H1 (cell line): ENCODE results near the gene MGME1. TPM values are rescaled to one million over a fixed set of nuclear protein-coding genes. Genes with fewer than 3 reads are reported as not detected.

ENCODE experiments used
- RFX5 ChIP-seq: IDR thresholded peaks from 2 replicates; pipeline ENCODE4 v1.6.1; 2011; ENCODE audit warnings: low read depth, low read length, improper control_type of control experiment, borderline replicate concordance
- SP2 ChIP-seq: IDR thresholded peaks from 2 replicates; pipeline ENCODE4 v1.6.1; 2012; ENCODE audit warnings: mild to moderate bottlenecking, low read length, inconsistent platforms
- SUZ12 ChIP-seq: fragments of 200-600 bp; sonication (generic); IDR thresholded peaks from 2 replicates; pipeline ENCODE4 v1.6.1; 2012; ENCODE audit warnings: mild to moderate bottlenecking, inconsistent platforms, low read length, moderate library complexity, mixed read lengths
- TAF1 ChIP-seq: IDR thresholded peaks from 2 replicates; pipeline ENCODE4 v1.6.1; 2011; ENCODE audit warnings: mild to moderate bottlenecking, low read depth, low read length
- TEAD4 ChIP-seq: IDR thresholded peaks from 2 replicates; pipeline ENCODE4 v1.6.1; 2012; ENCODE audit warnings: low read depth, low read length, inconsistent platforms, mixed read lengths
- YY1 ChIP-seq: IDR thresholded peaks from 2 replicates; pipeline ENCODE4 v1.6.1; 2011; ENCODE audit warnings: low read depth, mild to moderate bottlenecking, low read length
- polyA plus RNA-seq, 7 experiments: library from polyadenylated mRNA; depleted of rRNA in 3 of 7; stranded (reverse) in 5 of 7; unstranded in 2 of 7; fragments of >200 nt in 5 of 7; fragments of 200-250 nt in 2 of 7; gene quantifications; 1 replicate in 5 of 7; 2 replicates in 1 of 7; 4 replicates in 1 of 7; pipeline versions ENCODE4 v1.2.1 to v1.2.3, GENCODE V29; 2011 to 2013; ENCODE audit warnings: missing spikeins in 2 of 7, mixed read lengths in 2 of 7
- total RNA-seq: library from RNA; stranded (reverse); fragmentation: NEBNext Ultra II Directional; extraction: Animal tissue kit (Norgen Biotek cat#: 25700); gene quantifications from 2 replicates; pipeline ENCODE4 v1.2.1, GENCODE V29; 2021

The MGME1 gene
- total and polyA plus RNA-seq, 2 of the 8 experiments (the other 6 are each of a cell fraction or from before 2014, with no cell fraction given), result 27.7 to 59.0 TPM

DNA sequence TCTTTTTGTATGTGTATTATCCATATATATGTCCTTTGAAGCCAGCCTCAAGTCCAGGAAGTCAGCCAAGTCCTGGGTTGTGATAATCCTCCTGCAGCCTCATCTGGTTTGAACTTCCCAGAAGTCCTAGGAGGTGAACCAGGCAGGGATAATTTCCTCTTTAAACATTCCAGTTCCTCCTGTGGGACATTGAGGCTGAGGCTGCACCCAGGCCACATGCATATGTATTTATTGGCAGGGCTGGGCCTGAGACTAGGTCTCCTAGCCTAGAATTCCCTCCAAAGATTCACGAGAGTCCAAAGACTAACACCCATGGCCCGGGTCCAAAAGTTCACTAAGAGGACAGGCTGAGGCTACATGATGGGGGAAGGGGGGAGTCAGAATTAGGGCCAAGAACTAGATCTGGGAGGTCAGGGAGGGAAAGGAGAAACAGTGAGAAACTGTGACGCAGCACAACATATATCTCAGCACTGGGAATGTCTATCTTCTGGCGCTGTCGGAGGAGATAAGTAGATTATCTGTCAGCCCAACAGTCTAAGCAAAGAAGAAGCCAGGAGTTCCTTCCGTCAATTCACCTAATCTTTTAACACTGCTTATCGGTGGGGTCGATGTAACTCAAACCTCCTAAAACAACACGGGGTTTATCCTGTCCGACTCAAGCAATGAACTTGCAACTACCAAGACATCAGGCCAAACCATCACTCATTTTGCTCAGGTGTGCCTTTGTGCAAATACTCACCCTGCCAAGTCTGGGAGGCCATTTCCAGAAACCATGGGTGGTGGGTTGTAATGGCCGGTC, 43.5 kb upstream of the MGME1 start (continued):
- no peak for TF ChIP-seq YY1
- TF ChIP-seq SUZ12, result no peak
- no peak for TF ChIP-seq RFX5
- no peak for TF ChIP-seq TEAD4
- TF ChIP-seq TAF1, result no peak
- TF ChIP-seq SP2, result no peak
